Ectodermal cell (in vitro differentiated cells): Measurements from ENCODE around the gene CCDC12.

ENCODE experiments used
- H3K27ac ChIP-seq: 2 replicates; pipeline ENCODE4 v1.7.0; 2013; ENCODE audit warnings: mild to moderate bottlenecking, low read depth, low read length; ENCODE audit not compliant: insufficient read depth, poor library complexity, severe bottlenecking
- H3K27me3 ChIP-seq: 2 replicates; pipeline ENCODE4 v1.7.0; 2013; ENCODE audit warnings: mild to moderate bottlenecking, low read length; ENCODE audit not compliant: insufficient read depth, control insufficient read depth, poor library complexity, severe bottlenecking
- H3K36me3 ChIP-seq: one replicate; pipeline ENCODE4 v1.7.0; 2013; ENCODE audit warnings: low read length; ENCODE audit not compliant: control insufficient read depth, insufficient read depth
- H3K4me1 ChIP-seq: one replicate; pipeline ENCODE4 v1.7.0; 2013; ENCODE audit warnings: low read length; ENCODE audit not compliant: control insufficient read depth, insufficient read depth
- H3K4me3 ChIP-seq: 2 replicates; pipeline ENCODE4 v1.7.0; 2013; ENCODE audit warnings: low read depth, low read length, control low read depth; ENCODE audit not compliant: insufficient read depth
- H3K9me3 ChIP-seq: 2 replicates; pipeline ENCODE4 v1.7.0; 2013; ENCODE audit warnings: mild to moderate bottlenecking, low read length, moderate library complexity; ENCODE audit not compliant: control insufficient read depth
- WGBS, 2 experiments: methylation state at CpG; one replicate each; pipeline ENCODE4 v1.1.7; 2013; ENCODE audit warnings: missing lambda C conversion rate in 2 of 2; 5-methylcytosine and 5-hydroxymethylcytosine counted together

Gene CCDC12

DNA sequence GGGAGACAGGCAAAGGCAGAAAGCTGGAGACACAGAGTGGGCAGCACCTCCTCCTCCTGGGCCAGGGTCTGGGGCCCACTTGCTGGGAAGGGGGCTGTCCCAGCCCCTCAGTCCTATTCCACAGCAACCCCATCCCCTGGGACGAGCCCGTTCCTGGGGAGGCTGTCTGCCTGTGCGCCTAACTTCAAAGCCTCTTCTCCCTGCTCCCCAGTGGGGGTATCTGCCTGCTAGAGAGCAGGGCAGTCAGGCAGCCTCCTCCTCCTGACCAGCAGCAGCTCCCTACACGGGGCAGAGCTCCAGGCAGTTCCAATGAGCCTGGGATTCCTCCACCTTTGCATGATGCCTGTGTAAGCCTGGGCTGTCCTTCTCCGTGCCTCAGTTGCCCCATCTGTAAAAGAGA is 92.1 kb downstream of the CCDC12 start:
- Histone ChIP-seq H3K4me3 (no peak overlapping the region), H3K27me3 (peaks cover 87% of the 10 kb centered on the region), H3K9me3 (no peaks in the 10 kb centered on the region), H3K4me1 (peaks cover 22% of the 10 kb centered on the region), H3K36me3 (no peaks in the 10 kb centered on the region), H3K27ac (no peak overlapping the region)
- WGBS, 2 experiments: 14 to 17% methylated on average over 5 of the region's 5 CpGs

GRCh38 chr3:46883830-46884185 is 92.7 kb downstream of the CCDC12 start:
- peaks cover 86% of the 10 kb centered on the region for H3K27me3 ChIP-seq
- peak overlapping the region; percentile 35 for H3K4me3 ChIP-seq
- peaks cover 22% of the 10 kb centered on the region for H3K4me1 ChIP-seq
- no peaks in the 10 kb centered on the region for H3K9me3 ChIP-seq
- no peak overlapping the region for H3K27ac ChIP-seq
- 7 to 20% methylated on average over 3 to 4 of the region's 4 CpGs for WGBS, 2 experiments
- H3K36me3 ChIP-seq: no peaks in the 10 kb centered on the region

DNA sequence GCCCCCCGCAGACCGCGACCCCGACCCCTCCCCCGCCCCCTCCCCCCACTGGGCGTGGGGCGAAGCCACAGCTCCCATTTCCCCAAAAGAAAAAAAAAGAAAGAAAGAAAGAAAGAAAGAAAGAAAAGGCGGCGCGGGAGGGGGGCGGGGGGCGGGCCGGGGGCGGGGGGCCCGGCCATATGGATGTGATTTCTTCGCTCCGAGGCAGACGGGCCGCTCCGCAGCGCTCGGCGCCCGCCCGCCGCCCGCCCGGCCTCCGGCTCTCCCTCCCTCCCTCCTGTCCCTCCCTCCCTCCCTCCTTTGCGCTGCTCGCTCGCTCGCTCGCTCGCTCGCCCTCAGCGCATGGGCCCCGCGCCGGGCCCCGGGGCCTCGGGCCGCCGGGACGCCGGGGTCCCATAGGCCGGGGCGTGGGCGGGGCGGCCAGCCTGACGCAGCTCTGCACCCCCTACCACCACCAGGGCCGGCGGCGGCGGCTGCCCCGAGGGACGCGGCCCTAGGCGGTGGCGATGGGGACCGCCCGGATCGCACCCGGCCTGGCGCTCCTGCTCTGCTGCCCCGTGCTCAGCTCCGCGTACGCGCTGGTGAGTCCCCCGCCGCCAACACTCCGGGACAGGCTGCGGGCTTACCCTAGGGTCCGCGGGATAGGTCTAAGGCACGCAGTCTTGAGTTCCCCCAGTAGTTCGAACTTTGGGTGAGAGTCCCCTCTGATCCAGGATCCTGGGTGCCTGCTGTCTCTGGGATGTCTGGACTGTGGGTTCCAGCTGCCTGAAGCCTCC is 93.3 kb downstream of the CCDC12 start:
- no peak overlapping the region for H3K27ac ChIP-seq
- H3K4me3 ChIP-seq: peak overlapping the region; percentile 53
- H3K36me3 ChIP-seq: no peaks in the 10 kb centered on the region
- no peaks in the 10 kb centered on the region for H3K9me3 ChIP-seq
- 1% methylated on average over 53 to 72 of the region's 78 CpGs for WGBS, 2 experiments
- peaks cover 80% of the 10 kb centered on the region for H3K27me3 ChIP-seq
- peaks cover 24% of the 10 kb centered on the region for H3K4me1 ChIP-seq

GRCh38 chr3:46882377-46883053 is 94.0 kb downstream of the CCDC12 start:
- 0 to 1% methylated on average over 72 of the region's 72 CpGs for WGBS, 2 experiments
- Histone ChIP-seq H3K36me3 (no peaks in the 10 kb centered on the region), H3K9me3 (no peaks in the 10 kb centered on the region), H3K4me3 (peak overlapping the region; percentile 53), H3K4me1 (peaks cover 31% of the 10 kb centered on the region), H3K27ac (no peak overlapping the region), H3K27me3 (peaks cover 79% of the 10 kb centered on the region)

DNA sequence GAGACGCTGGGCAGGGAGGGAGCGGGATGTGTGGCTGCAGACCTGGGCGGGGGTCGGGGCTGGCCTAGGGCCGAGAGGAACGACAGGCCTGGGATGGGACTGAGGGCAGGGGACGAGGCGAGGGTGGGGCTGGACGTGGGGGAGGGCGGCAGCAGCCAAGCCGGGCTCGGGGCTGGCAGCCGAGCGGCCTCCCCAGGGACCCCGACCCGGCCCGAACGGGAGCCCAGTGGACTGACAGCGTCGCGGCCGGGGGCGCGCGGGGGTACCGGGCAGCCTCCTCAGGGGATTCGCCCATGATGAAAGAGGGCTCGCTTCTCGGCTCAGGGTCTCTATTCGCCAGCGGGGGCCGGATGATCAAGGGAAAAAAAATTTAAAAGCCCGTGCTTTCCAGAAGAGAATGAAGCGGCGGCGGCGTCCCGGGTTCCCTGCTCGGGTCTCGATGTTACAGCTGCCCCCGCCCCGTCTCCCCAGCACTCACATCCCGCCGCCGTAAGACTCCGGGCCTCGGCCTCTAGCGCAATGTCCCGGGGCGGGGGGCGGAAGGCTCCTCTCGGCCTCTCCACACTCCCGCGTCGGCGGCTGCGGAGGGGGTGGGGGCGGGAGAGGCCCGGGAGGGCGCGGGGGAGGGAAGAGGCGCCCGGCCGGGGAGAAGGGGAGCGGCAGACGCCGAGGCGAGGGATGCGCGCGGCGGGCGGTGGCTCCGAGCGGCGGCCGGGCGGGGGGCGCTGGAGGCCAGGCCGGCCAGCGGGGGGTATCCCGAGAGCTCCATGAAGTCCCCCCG is 94.8 kb downstream of the CCDC12 start:
- peaks cover 31% of the 10 kb centered on the region for H3K4me1 ChIP-seq
- 0 to 1% methylated on average over 76 to 83 of the region's 83 CpGs for WGBS, 2 experiments
- H3K4me3 ChIP-seq: peak overlapping the region; percentile 53
- no peak overlapping the region for H3K27ac ChIP-seq
- no peaks in the 10 kb centered on the region for H3K9me3 ChIP-seq
- H3K27me3 ChIP-seq: peaks cover 77% of the 10 kb centered on the region
- no peaks in the 10 kb centered on the region for H3K36me3 ChIP-seq

- Histone ChIP-seq H3K36me3 (no peaks in the 10 kb centered on the region), H3K27ac (no peak overlapping the region), H3K9me3 (no peaks in the 10 kb centered on the region), H3K27me3 (peaks cover 70% of the 10 kb centered on the region), H3K4me1 (peaks cover 36% of the 10 kb centered on the region), H3K4me3 (peak overlapping the region; percentile 53)
- 13 to 14% methylated on average over 27 to 29 of the region's 29 CpGs for WGBS, 2 experiments
These were observed 95.5 kb downstream of the CCDC12 start for GRCh38 chr3:46880884-46881595.

- no peaks in the 10 kb centered on the region for H3K9me3 ChIP-seq
- H3K4me1 ChIP-seq: peaks cover 33% of the 10 kb centered on the region
- peaks cover 49% of the 10 kb centered on the region for H3K27me3 ChIP-seq
- 37 to 40% methylated on average over 2 of the region's 2 CpGs for WGBS, 2 experiments
- no peak overlapping the region for H3K4me3 ChIP-seq
- peak overlapping the region; percentile 36 for H3K27ac ChIP-seq
- H3K36me3 ChIP-seq: no peaks in the 10 kb centered on the region
These were observed 97.6 kb downstream of the CCDC12 start for GRCh38 chr3:46878781-46879436.

DNA sequence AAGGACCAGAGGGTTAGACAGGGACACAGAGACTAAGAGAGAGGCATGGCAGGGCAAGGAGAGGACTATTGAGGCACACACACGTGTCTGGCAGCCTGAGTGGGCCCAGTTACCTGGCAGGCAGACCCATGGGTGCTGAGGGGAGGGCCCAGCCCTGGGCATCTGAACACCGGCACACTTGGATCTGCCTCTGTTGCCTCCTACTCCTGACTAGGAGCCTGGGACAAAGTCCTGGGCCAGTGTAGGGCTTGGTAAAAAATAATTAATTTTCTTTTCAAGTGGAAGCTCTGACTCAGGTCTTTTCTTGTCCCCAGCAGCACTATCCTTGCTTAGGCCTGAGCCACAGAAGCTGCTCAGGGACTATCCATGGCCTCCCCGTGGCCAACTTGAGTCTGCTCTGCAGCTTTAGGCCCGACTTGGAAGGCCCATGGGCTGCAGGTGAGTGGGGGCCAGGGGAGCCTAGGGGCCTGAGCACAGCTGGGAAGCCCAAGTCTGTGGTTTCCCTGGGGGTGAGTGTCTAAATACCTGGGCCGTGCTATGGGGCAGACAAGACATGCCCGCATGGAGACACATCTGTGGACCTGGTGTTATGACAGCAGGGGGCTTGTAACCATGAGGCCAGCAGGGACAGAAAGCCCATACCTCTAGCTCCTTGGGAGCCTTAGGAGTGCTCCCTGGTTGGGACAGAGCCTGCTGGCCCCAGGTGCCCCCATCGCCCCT is 99.0 kb downstream of the CCDC12 start, which contains the start of gene PTH1R:
Gene PTH1R, plus strand, starts transcription at position 316 of the 720 bp plus-strand sequence. CDS start 5,839 bp downstream, outside the sequence.
- peaks cover 36% of the 10 kb centered on the region for H3K27me3 ChIP-seq
- no peaks in the 10 kb centered on the region for H3K36me3 ChIP-seq
- H3K4me1 ChIP-seq: peaks cover 38% of the 10 kb centered on the region
- H3K9me3 ChIP-seq: no peaks in the 10 kb centered on the region
- WGBS, 2 experiments: 83% methylated on average over 7 of the region's 7 CpGs
- no peak within 1 kb of the TSS for H3K27ac ChIP-seq
- H3K4me3 ChIP-seq: no peak within 1 kb of the TSS
